ENCODE results near the gene DERL3.

The DERL3 gene

DNA sequence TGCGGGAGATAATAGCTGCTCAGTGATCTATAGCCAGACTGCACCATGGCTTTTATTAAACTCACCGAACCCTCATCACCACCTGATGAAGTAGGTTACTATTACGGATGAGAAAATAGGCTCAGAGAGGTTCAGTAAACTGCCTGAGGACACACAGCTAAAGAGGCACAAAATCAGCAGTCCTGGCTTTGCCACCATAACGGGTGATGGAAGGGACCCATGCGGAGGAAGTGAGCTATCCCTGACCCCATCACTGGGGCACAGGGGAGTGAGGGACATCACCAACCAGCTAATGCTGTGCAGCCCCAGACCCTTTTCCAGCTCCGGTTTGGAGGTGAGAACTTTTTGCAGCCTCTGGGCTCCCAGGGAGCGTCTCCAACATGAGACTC lies 7.3 kb upstream of the DERL3 start:
- DNase-seq, result no peak

DNA sequence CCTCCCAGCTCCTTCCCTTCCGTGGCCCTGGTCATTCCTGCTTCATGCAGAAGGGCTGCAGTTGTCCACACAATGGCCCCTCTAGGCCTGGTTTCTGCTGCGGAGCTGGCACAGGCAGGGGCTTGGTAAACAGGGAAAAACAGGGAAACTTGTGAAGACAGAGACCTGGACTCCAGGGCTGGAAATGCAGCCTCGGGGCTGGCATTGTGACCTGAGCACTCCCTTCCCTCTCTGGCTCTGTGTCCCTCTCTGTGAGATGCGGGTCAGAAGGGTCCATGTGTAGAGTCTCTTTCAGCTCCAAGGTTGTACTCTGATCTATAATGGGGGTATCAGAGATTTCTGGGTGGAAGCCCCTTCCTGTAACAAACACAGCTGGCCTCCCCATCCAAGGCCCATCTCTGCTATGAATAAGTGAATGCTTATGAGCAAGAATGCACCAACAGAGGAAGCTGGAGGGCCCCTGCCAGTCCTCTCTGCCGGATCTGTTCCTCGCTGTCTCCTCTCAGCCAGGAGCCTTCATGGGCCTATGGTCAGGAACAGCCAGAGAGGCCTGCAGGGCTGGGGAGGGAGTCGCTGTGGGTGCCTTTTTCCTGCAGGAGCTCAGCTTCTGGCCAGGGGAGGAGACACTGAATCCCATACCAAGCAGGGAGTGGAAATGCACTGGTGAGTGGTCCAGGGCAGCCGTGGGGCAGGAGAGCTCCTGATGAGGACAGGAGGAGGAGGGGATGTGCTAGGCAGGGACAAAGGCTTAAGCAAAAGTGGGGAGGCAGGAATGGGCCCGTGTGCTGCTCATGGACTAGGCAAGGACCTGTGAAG lies 6.7 kb upstream of the DERL3 start:
- no peak for DNase-seq

GRCh38 chr22:23844739-23845202 lies 6.0 kb upstream of the DERL3 start:
- no peak for DNase-seq

- no peak for DNase-seq
Observed at GRCh38 chr22:23842599-23842998, 3.8 kb upstream of the DERL3 start.

GRCh38 chr22:23841736-23842445 lies 3.1 kb upstream of the DERL3 start:
- no peak for DNase-seq

DNA sequence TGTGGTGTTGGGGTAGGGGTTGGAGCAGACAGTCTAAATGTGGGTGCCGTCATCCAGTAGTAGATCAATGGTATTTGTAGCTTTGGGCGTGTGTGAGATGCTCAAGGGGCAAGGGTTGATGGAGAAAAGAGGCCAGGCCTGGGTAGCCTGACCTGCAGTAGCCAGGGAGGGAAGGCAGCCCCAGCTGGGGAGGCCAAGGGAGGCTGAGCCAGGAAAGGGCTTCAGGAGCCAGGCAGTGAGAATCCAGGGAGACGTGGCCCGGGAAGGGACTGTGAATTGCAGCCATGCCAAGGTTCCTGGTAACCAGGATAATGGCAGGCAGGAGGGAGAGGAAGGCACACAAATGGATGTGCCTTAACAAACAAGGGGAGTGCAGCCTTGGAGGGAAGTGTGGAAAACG lies 2.5 kb upstream of the DERL3 start:
- no peak for DNase-seq

DNA sequence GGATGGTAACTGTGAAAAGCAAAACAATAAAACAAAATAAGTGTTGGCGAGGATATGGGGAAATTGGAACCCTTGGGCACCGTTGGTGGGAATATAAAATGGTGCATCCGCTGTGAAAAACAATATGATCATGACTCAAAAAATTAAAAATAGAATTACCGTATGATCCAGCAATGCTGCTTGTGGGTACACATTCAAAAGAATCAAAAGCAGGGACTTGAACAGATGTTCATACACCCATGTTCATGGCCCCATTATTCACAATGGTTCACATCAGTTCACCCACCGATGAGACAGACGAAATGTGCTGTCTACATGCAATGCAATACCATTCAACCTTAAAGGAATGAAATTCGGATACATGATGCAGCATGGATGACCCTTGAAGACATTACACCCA lies 1.2 kb upstream of the DERL3 start:
- no peak for DNase-seq

DNA sequence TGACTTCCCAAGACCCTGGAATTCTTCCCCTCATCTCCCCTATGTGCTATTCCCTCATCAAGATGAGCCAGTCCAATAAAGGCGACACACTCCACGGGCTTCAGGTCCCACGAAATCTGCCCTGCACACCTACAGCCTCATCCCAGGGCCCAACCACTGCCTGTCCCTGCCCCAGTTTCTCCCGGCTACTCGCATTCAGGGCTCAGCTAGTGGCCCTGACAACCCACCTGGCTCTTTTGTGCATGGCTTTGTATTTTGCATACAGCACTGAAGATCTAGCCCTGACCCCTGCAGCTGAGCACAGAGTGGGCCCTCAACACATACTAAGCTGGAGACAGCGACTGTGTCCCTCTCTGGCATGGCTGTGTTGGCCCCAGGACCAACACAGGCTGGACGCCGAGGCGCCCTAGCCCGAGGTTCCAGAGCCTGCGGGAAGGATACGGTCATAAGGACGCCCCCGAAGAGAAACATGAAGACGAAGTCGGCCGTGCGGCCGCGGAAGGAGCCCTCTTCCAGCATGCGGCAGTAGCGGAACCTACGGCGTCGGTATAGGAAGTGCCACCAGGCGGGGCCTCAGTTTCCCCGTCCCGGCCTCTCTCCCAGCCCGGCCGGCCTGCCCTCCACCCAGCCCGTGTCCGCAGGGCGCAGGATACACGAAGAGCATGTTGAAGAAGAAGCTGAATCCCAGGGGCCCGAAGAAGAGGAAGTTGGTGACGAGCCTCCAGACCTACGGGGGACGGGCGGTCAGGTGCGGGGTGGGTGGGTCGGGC lies 710 bp downstream of the DERL3 start:
- DNase-seq, result no peak

DNA sequence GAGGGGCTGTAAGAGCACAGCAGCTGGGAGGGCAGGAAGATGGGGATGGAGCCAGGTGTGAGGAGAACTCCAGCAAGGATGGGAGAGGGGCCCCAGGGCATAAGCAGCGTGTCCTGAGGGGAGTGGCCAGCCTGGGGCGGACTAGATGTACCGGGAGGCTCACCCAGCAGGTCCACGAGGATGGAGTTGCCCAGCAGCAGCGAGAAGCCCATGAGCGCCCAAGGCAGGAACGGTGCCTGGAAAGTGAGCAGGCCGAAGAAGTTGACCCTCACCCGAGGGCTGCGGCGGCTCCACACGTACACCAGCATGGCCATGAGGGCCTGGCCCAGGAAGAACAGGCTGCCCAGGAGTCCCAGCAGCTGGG lies 1.3 kb downstream of the DERL3 start:
- DNase-seq, result no peak

- DNase-seq, result no peak
Observed at GRCh38 chr22:23836692-23837495, 1.9 kb downstream of the DERL3 start.

GRCh38 chr22:23836281-23836680 lies 2.5 kb downstream of the DERL3 start:
- no peak for DNase-seq

GRCh38 chr22:23835484-23836144 lies 3.2 kb downstream of the DERL3 start:
- no peak for DNase-seq

DNA sequence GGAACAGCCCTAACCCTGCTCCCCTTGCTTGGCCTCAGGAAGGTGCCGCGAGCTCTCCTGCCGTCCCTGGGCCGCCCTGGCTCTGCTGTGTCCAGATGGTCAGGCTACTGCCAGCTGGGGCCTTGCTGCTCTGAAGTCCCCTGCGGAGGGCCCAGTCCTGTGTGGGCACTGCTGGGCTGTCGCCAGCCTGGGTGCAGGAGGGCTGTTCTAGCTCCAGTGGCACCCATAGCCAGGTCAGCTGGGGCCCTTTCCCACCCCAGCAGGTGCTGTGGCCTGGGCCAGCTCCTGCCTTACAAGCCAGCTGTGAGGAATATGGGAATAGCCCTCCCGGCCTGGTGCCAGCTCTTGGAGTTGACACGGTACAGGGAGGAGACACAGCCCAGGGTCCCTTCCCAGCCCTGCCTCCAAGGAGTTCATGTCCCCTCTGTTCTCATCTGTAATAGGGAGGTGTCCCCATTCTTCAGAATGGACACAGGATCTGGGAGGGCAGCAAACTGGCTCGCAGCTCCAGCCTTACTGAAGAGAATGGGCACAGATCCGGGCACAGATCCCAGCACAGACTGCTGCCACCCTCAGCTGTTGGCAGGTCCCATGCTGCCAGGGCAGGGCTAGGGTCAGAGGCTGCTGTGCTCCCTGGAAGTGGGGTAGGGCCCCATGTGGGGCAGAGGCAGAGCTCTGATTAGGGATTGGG lies 3.9 kb downstream of the DERL3 start:
- no peak for DNase-seq

DNA sequence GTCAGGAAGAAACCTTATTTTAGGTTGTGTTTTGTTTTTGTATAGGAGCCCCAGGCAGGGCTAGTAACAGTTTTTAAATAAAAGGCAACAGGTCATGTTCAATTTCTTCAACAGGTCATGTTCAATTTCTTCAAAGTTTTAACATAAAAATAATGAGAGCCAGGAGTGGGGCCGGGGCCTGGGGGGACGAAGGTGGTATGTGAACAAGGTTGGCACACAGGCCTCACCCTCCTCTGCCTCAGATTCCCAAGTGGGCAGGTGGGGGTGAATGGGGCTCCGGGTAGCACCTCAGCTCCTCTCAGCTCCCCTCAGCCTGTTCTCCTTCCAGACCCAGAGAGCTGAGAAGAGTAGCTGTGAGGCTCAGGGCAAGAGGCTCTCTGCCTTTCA lies 4.4 kb downstream of the DERL3 start:
- DNase-seq, result no peak

DNA sequence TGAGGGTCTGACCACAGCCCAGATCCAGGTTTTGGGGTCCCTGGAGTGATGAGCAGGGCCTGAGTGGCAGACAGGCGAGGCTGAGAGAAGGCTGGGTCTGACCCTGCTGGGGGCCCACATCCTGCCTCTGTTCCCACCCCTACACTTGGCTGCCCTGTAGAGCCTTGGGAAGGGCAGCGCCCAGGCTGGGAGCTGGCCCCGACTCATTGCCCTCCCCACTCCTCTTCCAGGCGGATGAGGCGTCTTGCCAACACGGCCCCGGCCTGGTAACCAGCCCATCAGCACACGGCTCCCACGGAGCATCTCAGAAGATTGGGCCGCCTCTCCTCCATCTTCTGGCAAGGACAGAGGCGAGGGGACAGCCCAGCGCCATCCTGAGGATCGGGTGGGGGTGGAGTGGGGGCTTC lies 4.9 kb downstream of the DERL3 start:
- no peak for DNase-seq

DNA sequence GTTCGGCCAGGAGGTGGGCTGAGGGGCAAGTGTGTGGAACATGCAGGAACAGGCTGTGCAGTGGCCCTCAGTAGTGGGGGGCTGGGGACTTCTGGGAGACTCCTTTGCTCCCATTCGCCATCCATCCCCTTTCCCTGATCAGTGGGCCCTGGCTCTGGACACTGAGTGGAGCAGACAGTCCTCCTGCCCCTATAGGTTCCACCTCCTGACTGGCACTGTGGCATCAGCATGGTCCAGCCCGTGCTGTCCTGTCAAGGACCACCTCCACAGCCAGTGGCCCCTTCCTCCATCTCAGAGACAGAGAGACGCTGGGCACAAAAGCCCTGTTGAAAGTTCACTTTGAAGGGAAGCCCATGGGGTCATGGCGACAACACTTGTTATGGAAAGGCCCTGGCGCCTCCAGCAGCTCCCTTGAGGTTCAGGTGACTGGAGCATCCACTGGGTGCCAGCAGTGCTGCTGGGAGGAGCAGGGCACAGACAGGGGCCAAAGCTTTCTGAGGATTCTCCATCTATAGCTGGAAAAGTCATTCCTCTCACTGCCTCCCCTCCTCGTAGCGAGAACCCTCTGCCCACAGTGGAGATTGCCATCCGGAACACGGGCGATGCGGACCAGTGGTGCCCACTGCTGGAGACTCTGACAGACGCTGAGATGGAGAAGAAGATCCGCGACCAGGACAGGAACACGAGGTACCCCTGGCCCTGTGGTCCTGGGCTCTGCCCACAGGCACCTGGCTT lies 5.6 kb downstream of the DERL3 start:
- DNase-seq, result no peak

- no peak for DNase-seq
Observed at GRCh38 chr22:23832226-23833016, 6.4 kb downstream of the DERL3 start.

- DNase-seq, result no peak
Observed at GRCh38 chr22:23831781-23832180, 7.0 kb downstream of the DERL3 start.

- DNase-seq, result no peak
Observed at GRCh38 chr22:23831261-23831660, 7.5 kb downstream of the DERL3 start.

DNA sequence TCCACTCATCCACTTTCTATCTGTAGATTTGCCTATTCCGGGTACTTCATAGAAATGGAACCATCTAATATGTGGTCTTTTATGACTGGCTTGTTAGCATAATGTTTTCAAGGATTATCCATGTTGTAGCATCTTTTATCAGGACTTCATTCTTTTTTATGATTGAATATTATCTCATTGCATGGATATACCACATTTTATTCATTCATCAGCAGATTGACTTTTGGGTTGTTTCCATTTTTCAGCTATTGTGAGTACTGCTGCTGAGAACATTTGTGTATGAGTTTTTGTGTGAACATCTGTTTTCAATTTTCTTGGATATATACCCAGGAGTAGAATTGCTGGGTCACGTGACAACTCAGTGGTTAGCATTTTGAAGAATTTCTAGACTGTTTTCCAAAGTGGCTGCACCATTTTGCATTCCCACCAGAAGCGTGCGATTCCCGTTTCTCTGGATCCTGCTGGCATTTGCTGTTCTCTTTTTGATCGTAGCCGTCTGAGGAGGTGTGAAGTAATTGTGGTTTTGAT lies 8.9 kb downstream of the DERL3 start:
- no peak for DNase-seq

All from NCI-H2029 treated with DMSO at 0.1 percent for 48 hours (cell line).